GM18519 (cell line): ENCODE data around the gene ZNF891.

Source experiments
- ATAC-seq: cut with Tn5 transposase; IDR thresholded peaks from one replicate; pipeline ENCODE4 v1.9.1; 2021; ENCODE audit warnings: mild to moderate bottlenecking, moderate library complexity; ENCODE audit not compliant: unreplicated experiment, low FRiP score

Gene ZNF891

GRCh38 chr12:133130038-133130807 is at the start of gene ZNF891, which contains the start of gene ZNF10:
Gene ZNF891, minus strand, starts transcription at chr12:133130274. Its CDS starts 8,356 bp downstream, at chr12:133121918.
Gene ZNF10, plus strand, starts transcription at chr12:133130627. Its CDS starts 13,866 bp downstream, at chr12:133144493.
- peak; percentile 83 for ATAC-seq

- ATAC-seq = no peak
Observed at GRCh38 chr12:133174901-133175300, 44.8 kb upstream of the ZNF891 start.

DNA sequence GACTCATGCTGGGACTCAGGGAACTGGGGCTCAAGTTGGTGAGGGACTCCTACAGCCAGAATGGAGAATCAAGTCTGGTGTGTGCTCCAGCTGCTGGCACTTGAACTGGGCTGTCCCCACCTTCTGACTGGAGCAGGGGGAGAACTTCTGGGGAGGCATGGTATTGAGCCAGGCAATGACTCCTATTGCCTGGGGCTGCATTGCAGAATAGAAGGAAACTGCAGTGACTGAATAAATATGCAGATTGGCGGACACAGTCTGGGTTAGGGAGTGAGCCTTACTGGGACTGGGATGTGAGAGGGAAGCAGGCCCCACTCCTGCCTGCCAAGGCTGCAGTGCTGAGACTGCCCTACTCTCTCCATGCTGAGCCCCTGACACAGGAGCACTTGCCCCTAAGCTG is 42.4 kb upstream of the ZNF891 start:
- no peak for ATAC-seq

- ATAC-seq = no peak
Observed at GRCh38 chr12:133165776-133166175, 35.7 kb upstream of the ZNF891 start.

DNA sequence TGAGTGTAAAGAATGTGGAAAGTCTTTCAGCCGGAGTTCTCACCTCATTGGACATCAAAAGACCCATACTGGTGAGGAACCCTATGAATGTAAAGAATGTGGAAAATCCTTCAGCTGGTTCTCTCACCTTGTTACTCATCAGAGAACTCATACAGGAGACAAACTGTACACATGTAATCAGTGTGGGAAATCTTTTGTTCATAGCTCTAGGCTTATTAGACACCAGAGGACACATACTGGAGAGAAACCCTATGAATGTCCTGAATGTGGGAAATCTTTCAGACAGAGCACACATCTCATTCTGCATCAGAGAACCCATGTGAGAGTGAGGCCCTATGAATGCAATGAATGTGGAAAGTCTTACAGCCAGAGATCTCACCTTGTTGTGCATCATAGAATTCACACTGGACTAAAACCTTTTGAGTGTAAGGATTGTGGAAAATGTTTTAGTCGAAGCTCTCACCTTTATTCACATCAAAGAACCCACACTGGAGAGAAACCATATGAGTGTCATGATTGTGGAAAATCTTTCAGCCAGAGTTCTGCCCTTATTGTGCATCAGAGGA is 26.1 kb upstream of the ZNF891 start:
- no peak for ATAC-seq

GRCh38 chr12:133145981-133146380 is 15.9 kb upstream of the ZNF891 start:
- no peak for ATAC-seq

DNA sequence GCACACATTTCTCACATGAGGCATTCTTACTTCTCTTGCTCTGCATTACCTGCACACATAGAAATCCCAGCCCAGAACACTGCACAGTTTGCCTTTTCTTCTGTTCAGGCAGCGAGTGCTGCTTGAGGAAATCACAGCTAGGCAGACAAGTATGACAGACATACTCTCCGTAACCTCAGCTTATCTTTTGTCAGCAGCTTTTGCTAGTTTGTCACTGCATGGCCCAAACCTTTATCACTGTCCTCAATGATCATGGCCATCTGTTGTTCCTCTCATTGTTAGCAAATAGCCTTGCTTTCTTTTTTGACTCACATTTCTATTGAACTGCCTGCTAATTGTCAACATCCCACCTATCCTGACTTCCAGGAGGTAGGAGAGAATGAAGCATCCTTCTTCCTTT is 5.7 kb upstream of the ZNF891 start:
- no peak for ATAC-seq

DNA sequence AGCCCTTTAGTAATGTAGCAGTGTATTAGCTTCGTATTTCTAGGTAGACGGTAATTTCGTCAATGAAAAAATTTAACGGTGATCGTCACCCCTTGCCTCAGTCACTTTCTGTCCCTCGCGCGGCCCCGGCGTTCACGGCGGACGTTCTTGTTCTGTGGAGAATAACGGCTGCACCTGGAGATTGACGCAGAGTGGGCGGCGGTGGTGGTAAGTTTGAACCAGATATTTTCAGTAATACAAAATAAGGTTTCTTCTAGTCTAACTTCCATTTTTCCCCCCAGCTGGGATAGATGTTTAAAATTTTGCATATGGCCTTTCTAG is 694 bp upstream of the ZNF891 start:
- ATAC-seq = no peak

GRCh38 chr12:133129368-133130037 is 571 bp downstream of the ZNF891 start:
- ATAC-seq = no peak

DNA sequence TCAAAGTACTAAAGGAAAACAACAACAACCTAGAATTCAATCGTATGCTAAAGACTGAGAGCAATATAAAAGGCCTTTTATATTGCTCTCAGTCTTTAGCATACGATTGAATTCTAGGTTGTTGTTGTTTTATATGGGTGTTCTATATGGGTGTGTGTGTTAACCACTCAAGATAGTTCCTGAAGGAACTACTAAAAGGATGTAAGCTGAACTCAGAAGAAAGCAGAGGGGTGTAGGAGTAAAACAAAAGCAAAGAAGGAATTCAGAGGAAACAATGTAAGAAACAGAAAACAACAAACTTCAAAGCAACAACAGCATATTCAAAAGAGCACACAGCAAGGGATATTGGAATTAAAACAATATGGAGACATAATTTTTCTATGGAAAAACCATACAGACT is 5.4 kb downstream of the ZNF891 start:
- ATAC-seq = no peak

DNA sequence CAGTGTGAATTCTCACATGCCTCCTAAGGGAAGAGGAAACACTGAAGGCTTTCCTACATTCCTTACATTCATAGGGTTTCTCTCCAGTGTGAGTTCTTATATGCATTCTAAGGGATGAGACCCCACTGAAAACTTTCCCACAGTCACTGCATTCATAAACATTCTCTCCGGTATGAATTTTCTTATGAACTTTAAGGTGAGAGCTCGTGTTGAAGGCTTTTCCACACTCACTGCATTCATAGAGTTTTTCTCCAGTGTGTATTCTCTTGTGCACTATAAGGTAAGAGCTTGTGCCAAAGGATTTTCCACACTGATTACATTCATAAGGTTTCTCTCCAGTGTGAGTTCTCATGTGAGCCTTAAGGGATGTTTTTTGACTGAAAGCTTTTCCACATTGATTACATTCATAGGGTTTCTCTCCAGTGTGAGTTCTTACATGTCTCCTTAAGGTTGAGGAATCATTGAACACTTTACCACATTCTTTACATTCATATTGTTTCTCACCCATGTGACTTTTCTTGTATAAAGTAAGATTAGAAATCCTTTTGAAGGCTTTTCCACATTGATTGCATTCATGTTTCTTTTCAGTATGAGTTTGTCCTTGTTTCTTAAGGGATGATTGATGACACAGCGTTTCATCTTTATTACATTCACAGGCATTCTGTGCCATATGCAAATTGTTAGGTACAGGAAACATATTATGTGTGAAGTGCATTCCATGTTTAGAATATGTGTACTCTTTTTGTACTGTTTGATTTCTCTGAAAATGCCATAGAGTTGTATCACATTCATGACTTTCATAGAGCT is 9.5 kb downstream of the ZNF891 start:
- ATAC-seq = no peak

- ATAC-seq = no peak
Observed at GRCh38 chr12:133108150-133108549, 21.9 kb downstream of the ZNF891 start.

DNA sequence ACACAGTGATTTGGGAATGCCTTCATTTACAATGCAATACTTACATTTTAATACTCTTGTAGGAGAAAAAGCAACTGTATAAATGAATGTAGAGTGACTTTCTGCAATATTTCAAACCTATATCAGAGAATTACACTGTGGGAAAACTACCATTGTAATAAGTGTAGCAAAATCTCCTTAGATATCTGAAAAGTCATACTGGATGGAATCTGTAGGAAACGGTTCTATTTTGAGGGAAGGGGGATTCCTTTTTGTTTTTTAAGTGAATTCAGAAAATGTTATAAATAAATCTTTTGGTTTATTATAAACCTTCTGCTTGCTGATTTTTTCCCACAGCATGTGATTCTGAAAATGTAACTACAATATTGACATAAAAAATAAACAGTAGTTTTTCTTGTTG is 23.0 kb downstream of the ZNF891 start:
- ATAC-seq = no peak

DNA sequence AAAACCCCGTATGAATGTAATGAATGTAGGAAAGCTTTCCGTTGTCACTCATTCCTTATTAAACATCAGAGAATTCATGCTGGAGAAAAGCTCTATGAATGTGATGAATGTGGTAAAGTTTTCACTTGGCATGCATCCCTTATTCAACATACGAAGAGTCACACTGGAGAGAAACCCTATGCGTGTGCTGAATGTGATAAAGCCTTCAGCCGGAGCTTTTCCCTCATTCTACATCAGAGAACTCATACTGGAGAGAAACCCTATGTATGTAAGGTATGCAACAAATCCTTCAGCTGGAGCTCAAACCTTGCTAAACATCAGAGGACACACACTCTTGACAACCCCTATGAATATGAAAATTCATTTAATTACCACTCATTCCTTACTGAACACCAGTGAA is 23.8 kb downstream of the ZNF891 start:
- ATAC-seq = no peak

DNA sequence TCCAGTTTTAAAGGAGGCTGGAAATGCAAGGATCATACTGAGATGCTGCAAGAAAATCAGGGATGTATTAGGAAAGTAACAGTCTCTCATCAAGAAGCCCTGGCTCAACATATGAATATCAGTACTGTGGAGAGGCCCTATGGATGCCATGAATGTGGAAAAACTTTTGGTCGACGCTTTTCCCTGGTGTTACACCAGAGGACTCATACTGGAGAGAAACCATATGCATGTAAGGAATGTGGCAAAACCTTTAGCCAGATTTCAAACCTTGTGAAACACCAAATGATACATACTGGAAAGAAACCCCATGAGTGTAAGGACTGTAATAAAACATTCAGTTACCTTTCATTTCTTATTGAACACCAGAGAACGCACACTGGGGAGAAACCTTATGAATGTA is 24.5 kb downstream of the ZNF891 start:
- no peak for ATAC-seq

DNA sequence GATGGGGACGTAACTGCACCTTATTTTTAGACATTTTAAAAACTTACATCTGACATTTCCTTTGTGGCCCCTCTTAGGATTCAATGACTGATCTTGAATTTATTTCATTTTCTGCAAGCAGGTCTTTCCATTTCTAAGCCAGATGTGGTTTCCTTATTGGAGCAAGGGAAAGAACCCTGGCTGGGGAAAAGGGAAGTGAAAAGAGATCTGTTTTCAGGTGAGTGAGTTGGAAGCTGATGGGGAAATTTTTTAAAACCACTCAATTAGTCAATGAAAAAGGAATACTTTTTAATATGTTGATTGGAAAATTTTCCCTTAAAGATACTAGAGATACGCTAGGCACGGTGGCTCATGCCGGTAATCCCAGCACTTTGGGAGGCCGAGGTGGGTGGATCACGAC is 46.7 kb downstream of the ZNF891 start:
- ATAC-seq = no peak

- ATAC-seq = no peak
Observed at GRCh38 chr12:133081159-133081780, 48.8 kb downstream of the ZNF891 start.

DNA sequence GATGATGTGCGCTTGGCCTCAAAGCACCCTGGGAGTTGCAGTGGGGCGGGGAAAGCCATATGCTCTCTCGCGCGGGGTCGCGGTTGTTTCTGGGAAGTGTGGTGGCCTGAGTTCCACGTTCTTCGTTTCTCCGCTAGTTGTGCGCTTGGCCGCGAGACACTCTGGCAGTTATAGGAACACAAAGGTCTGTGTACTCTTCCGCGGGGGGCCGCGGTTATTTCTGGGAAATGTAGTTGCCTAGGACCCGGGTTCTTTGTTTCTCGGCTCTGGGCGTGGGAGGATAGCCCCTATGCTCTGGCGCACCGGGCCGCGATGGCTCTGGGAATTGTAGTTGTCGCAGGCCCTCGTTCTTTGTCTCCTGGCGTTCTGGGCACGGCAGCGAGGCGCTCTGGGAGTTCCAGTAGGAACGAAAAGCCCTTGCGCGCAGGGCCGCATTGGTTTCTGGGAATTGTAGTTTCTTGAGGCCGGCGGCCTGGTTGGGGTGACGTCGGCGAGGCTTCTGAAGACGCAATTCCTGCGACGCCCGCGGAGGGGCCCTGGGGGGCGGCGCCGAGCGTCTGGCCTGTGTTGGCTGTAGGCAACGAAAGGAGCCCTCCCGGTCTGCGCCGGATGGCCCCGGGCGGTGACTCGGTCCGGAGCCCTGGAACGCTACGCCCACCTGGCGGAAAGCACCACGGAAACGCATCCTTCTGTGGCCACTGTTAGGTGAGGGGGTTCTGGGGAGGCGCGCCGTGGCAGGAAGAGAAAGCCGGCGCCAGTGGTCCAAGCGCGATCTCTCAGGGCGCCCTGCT is 49.5 kb downstream of the ZNF891 start, which contains the start of gene ZNF140:
TSS of gene ZNF140 (plus strand) at position 556 of the 791 bp plus-strand sequence. CDS start 398 bp downstream, outside the sequence.
- ATAC-seq = peak; percentile 56

GRCh38 chr12:133080026-133080367 is 50.1 kb downstream of the ZNF891 start:
- ATAC-seq = peak; percentile 65

- no peak for ATAC-seq
Observed at GRCh38 chr12:133073836-133074235, 56.2 kb downstream of the ZNF891 start.
